GM23338 (cell line): Measurements from ENCODE around the gene PLA2G4B.

Experiments
- CREB1 ChIP-seq: fragments of 250-450 bp; sonication (Bioruptor Pico); IDR thresholded peaks from 2 replicates; pipeline ENCODE4 v1.5.0; 2020; ENCODE audit warnings: low read depth, mild to moderate bottlenecking, moderate library complexity
- EZH2 ChIP-seq: fragments of 200-600 bp; sonication (generic); IDR thresholded peaks from one replicate; pipeline ENCODE4 v1.8.0; 2017; ENCODE audit warnings: antibody characterized with exemption, mild to moderate bottlenecking, low read depth; ENCODE audit not compliant: unreplicated experiment
- EZH2phosphoT487 ChIP-seq: fragments of 200-600 bp; sonication (generic); IDR thresholded peaks from one replicate; pipeline ENCODE4 v1.8.1; 2018; ENCODE audit warnings: antibody characterized with exemption; ENCODE audit not compliant: unreplicated experiment
- JUNB ChIP-seq: IDR thresholded peaks from one replicate; pipeline ENCODE4 v1.6.1; 2016; ENCODE audit warnings: antibody characterized with exemption; ENCODE audit not compliant: unreplicated experiment
- NANOG ChIP-seq: IDR thresholded peaks from 2 replicates; pipeline ENCODE4 v1.6.1; 2016; ENCODE audit warnings: antibody characterized with exemption, borderline replicate concordance
- POLR2AphosphoS5 ChIP-seq: IDR thresholded peaks from 2 replicates; pipeline ENCODE4 v1.6.1; 2016; ENCODE audit warnings: antibody characterized with exemption, low read depth
- STAT1 ChIP-seq: IDR thresholded peaks from one replicate; pipeline ENCODE4 v1.6.1; 2016; ENCODE audit warnings: antibody characterized with exemption; ENCODE audit not compliant: unreplicated experiment
- ZNF114 ChIP-seq: fragments of 250-450 bp; sonication (Bioruptor Pico); IDR thresholded peaks from 2 replicates; pipeline ENCODE4 v1.5.0; 2020; ENCODE audit warnings: mild to moderate bottlenecking, moderate library complexity
- ZNF331 ChIP-seq: fragments of 250-450 bp; sonication (Bioruptor Pico); IDR thresholded peaks from 2 replicates; pipeline ENCODE4 v1.5.0; 2020; ENCODE audit warnings: low read depth, mild to moderate bottlenecking, moderate library complexity
- TF ChIP-seq, protein P1 (sequence below), 2 experiments: fragments of 200-600 bp in 1 of 2; sonication (generic) in 1 of 2; conservative IDR thresholded peaks; 2 replicates each; pipeline versions ENCODE4 v1.5.1 to v1.6.1; 2016 to 2017; ENCODE audit warnings: antibody characterized with exemption in 2 of 2, low read depth in 2 of 2, mild to moderate bottlenecking in 2 of 2, moderate library complexity in 1 of 2
- TF ChIP-seq, protein P2 (sequence below): IDR thresholded peaks from one replicate; pipeline ENCODE4 v1.6.1; 2018; ENCODE audit warnings: antibody characterized with exemption; ENCODE audit not compliant: unreplicated experiment
- TF ChIP-seq, protein P3 (sequence below): IDR thresholded peaks from 2 replicates; pipeline ENCODE4 v1.6.1; 2016; ENCODE audit warnings: antibody characterized with exemption
- TF ChIP-seq, protein P4 (sequence below): fragments of 250-450 bp; sonication (Bioruptor Pico); IDR thresholded peaks from 2 replicates; pipeline ENCODE4 v1.5.0; 2020; ENCODE audit warnings: mild to moderate bottlenecking, moderate library complexity

DNA sequence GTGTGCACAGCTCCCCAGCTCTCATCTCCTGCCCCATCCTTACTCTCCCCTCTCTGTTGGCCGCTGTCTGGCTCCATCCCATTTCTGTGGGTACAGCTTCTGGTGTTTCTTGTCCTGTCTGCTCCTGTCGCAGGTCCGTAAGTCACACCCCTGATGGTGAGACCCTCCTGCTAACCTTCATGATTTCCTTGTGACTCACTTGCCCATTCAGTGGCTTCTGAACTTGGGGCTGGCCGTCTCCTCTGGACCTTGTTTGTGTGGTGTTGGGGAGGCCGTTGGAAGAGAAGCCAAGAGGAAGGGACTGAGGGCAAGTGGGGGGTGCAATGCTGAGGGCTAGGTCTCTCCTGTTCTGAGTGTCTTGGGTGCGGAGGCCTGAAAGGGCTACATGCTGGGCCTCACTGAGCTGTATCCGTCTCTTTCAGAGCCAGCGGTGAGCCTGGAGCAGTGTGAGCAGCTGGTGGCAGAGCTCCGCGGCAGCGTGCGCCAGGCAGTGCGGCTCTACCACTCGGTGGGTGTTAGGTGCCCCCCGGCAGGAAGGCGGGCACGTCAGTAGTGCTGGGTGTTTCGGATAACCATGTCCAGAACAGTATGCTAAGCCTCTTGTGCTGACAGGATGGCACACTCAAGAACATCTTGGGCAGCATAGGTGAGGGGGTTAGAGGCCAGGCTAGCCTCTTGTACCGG is 14.4 kb upstream of the PLA2G4B start:
- TF ChIP-seq, protein P1, sequence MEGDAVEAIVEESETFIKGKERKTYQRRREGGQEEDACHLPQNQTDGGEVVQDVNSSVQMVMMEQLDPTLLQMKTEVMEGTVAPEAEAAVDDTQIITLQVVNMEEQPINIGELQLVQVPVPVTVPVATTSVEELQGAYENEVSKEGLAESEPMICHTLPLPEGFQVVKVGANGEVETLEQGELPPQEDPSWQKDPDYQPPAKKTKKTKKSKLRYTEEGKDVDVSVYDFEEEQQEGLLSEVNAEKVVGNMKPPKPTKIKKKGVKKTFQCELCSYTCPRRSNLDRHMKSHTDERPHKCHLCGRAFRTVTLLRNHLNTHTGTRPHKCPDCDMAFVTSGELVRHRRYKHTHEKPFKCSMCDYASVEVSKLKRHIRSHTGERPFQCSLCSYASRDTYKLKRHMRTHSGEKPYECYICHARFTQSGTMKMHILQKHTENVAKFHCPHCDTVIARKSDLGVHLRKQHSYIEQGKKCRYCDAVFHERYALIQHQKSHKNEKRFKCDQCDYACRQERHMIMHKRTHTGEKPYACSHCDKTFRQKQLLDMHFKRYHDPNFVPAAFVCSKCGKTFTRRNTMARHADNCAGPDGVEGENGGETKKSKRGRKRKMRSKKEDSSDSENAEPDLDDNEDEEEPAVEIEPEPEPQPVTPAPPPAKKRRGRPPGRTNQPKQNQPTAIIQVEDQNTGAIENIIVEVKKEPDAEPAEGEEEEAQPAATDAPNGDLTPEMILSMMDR (conservative IDR thresholded peaks at IDR 0.05; ENCODE audit: low read depth in 2 of 2) = no peak
- TF ChIP-seq, protein P2, sequence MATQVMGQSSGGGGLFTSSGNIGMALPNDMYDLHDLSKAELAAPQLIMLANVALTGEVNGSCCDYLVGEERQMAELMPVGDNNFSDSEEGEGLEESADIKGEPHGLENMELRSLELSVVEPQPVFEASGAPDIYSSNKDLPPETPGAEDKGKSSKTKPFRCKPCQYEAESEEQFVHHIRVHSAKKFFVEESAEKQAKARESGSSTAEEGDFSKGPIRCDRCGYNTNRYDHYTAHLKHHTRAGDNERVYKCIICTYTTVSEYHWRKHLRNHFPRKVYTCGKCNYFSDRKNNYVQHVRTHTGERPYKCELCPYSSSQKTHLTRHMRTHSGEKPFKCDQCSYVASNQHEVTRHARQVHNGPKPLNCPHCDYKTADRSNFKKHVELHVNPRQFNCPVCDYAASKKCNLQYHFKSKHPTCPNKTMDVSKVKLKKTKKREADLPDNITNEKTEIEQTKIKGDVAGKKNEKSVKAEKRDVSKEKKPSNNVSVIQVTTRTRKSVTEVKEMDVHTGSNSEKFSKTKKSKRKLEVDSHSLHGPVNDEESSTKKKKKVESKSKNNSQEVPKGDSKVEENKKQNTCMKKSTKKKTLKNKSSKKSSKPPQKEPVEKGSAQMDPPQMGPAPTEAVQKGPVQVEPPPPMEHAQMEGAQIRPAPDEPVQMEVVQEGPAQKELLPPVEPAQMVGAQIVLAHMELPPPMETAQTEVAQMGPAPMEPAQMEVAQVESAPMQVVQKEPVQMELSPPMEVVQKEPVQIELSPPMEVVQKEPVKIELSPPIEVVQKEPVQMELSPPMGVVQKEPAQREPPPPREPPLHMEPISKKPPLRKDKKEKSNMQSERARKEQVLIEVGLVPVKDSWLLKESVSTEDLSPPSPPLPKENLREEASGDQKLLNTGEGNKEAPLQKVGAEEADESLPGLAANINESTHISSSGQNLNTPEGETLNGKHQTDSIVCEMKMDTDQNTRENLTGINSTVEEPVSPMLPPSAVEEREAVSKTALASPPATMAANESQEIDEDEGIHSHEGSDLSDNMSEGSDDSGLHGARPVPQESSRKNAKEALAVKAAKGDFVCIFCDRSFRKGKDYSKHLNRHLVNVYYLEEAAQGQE = no peak
- TF ChIP-seq EZH2phosphoT487 = no peak
- no peak for TF ChIP-seq POLR2AphosphoS5
- no peak for TF ChIP-seq EZH2
- TF ChIP-seq JUNB = no peak
- TF ChIP-seq, protein P3, sequence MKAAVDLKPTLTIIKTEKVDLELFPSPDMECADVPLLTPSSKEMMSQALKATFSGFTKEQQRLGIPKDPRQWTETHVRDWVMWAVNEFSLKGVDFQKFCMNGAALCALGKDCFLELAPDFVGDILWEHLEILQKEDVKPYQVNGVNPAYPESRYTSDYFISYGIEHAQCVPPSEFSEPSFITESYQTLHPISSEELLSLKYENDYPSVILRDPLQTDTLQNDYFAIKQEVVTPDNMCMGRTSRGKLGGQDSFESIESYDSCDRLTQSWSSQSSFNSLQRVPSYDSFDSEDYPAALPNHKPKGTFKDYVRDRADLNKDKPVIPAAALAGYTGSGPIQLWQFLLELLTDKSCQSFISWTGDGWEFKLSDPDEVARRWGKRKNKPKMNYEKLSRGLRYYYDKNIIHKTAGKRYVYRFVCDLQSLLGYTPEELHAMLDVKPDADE = no peak
- no peak for TF ChIP-seq STAT1
- TF ChIP-seq, protein P4, sequence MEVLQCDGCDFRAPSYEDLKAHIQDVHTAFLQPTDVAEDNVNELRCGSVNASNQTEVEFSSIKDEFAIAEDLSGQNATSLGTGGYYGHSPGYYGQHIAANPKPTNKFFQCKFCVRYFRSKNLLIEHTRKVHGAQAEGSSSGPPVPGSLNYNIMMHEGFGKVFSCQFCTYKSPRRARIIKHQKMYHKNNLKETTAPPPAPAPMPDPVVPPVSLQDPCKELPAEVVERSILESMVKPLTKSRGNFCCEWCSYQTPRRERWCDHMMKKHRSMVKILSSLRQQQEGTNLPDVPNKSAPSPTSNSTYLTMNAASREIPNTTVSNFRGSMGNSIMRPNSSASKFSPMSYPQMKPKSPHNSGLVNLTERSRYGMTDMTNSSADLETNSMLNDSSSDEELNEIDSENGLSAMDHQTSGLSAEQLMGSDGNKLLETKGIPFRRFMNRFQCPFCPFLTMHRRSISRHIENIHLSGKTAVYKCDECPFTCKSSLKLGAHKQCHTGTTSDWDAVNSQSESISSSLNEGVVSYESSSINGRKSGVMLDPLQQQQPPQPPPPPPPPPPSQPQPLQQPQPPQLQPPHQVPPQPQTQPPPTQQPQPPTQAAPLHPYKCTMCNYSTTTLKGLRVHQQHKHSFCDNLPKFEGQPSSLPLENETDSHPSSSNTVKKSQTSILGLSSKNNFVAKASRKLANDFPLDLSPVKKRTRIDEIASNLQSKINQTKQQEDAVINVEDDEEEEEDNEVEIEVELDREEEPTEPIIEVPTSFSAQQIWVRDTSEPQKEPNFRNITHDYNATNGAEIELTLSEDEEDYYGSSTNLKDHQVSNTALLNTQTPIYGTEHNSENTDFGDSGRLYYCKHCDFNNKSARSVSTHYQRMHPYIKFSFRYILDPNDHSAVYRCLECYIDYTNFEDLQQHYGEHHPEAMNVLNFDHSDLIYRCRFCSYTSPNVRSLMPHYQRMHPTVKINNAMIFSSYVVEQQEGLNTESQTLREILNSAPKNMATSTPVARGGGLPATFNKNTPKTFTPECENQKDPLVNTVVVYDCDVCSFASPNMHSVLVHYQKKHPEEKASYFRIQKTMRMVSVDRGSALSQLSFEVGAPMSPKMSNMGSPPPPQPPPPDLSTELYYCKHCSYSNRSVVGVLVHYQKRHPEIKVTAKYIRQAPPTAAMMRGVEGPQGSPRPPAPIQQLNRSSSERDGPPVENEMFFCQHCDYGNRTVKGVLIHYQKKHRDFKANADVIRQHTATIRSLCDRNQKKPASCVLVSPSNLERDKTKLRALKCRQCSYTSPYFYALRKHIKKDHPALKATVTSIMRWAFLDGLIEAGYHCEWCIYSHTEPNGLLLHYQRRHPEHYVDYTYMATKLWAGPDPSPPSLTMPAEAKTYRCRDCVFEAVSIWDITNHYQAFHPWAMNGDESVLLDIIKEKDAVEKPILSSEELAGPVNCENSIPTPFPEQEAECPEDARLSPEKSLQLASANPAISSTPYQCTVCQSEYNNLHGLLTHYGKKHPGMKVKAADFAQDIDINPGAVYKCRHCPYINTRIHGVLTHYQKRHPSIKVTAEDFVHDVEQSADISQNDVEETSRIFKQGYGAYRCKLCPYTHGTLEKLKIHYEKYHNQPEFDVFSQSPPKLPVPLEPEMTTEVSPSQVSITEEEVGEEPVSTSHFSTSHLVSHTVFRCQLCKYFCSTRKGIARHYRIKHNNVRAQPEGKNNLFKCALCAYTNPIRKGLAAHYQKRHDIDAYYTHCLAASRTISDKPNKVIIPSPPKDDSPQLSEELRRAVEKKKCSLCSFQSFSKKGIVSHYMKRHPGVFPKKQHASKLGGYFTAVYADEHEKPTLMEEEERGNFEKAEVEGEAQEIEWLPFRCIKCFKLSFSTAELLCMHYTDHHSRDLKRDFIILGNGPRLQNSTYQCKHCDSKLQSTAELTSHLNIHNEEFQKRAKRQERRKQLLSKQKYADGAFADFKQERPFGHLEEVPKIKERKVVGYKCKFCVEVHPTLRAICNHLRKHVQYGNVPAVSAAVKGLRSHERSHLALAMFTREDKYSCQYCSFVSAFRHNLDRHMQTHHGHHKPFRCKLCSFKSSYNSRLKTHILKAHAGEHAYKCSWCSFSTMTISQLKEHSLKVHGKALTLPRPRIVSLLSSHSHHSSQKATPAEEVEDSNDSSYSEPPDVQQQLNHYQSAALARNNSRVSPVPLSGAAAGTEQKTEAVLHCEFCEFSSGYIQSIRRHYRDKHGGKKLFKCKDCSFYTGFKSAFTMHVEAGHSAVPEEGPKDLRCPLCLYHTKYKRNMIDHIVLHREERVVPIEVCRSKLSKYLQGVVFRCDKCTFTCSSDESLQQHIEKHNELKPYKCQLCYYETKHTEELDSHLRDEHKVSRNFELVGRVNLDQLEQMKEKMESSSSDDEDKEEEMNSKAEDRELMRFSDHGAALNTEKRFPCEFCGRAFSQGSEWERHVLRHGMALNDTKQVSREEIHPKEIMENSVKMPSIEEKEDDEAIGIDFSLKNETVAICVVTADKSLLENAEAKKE (CRISPR knock-in tag) = no peak
- TF ChIP-seq ZNF331 = no peak
- TF ChIP-seq CREB1 (CRISPR knock-in tag) = no peak
- no peak for TF ChIP-seq ZNF114
- TF ChIP-seq NANOG = no peak
